ENCODE results near the gene HIP1. TPM values are rescaled to one million over a fixed set of nuclear protein-coding genes. Genes with fewer than 3 reads are reported as not detected.
"Not testable (repeated sequence)": the region's sequence is repeated elsewhere in the genome, so short reads cannot be mapped to it uniquely, and the experiment has no call there.

Gene HIP1
- total RNA-seq, 1 donor from 2014 or later = 26.7 TPM

- DNase-seq (ENCODE audit: low read depth) = peak; percentile 83
Observed at GRCh38 chr7:75646571-75647102, 92.1 kb downstream of the HIP1 start.

GRCh38 chr7:75645570-75645969 lies 93.2 kb downstream of the HIP1 start:
- no peak for DNase-seq (ENCODE audit: low read depth)

- peak; percentile 17 for DNase-seq (ENCODE audit: low read depth)
Observed at GRCh38 chr7:75644589-75644988, 94.2 kb downstream of the HIP1 start.

- DNase-seq (ENCODE audit: low read depth) = peak; percentile 46
Observed at GRCh38 chr7:75642810-75643486, 95.8 kb downstream of the HIP1 start.

GRCh38 chr7:75640201-75640600 lies 98.5 kb downstream of the HIP1 start:
- no peak for DNase-seq (ENCODE audit: low read depth)

GRCh38 chr7:75639886-75640190 lies 98.9 kb downstream of the HIP1 start:
- DNase-seq (ENCODE audit: low read depth) = peak; percentile 30

GRCh38 chr7:75639071-75639885 lies 99.5 kb downstream of the HIP1 start:
- DNase-seq (ENCODE audit: low read depth) = peak; percentile 58

GRCh38 chr7:75638594-75639070 lies 100.1 kb downstream of the HIP1 start:
- peak; percentile 63 for DNase-seq (ENCODE audit: low read depth)

- no peak for DNase-seq (ENCODE audit: low read depth)
Observed at GRCh38 chr7:75637854-75638593, 100.7 kb downstream of the HIP1 start.

- no peak for DNase-seq (ENCODE audit: low read depth)
Observed at GRCh38 chr7:75635036-75635435, 103.7 kb downstream of the HIP1 start.

- not testable (repeated sequence) for DNase-seq (ENCODE audit: low read depth)
Observed at GRCh38 chr7:75632587-75632986, 106.2 kb downstream of the HIP1 start.

GRCh38 chr7:75631711-75632110 lies 107.0 kb downstream of the HIP1 start:
- no peak for DNase-seq (ENCODE audit: low read depth)

GRCh38 chr7:75630549-75630948 lies 108.2 kb downstream of the HIP1 start:
- no peak for DNase-seq (ENCODE audit: low read depth)

GRCh38 chr7:75629044-75629443 lies 109.7 kb downstream of the HIP1 start:
- no peak for DNase-seq (ENCODE audit: low read depth)

- DNase-seq (ENCODE audit: low read depth) = no peak
Observed at GRCh38 chr7:75628055-75628454, 110.7 kb downstream of the HIP1 start.

- DNase-seq (ENCODE audit: low read depth) = no peak
Observed at GRCh38 chr7:75626954-75627353, 111.8 kb downstream of the HIP1 start.

- no peak for DNase-seq (ENCODE audit: low read depth)
Observed at GRCh38 chr7:75625868-75626267, 112.9 kb downstream of the HIP1 start.

GRCh38 chr7:75624134-75624832 lies 114.5 kb downstream of the HIP1 start:
- DNase-seq (ENCODE audit: low read depth) = no peak

- no peak for DNase-seq (ENCODE audit: low read depth)
Observed at GRCh38 chr7:75623390-75624133, 115.2 kb downstream of the HIP1 start.

- no peak for DNase-seq (ENCODE audit: low read depth)
Observed at GRCh38 chr7:75621124-75621523, 117.6 kb downstream of the HIP1 start.

Data from myocyte (in vitro differentiated cells).